Measurements from ENCODE around the gene PALMD.

DNA sequence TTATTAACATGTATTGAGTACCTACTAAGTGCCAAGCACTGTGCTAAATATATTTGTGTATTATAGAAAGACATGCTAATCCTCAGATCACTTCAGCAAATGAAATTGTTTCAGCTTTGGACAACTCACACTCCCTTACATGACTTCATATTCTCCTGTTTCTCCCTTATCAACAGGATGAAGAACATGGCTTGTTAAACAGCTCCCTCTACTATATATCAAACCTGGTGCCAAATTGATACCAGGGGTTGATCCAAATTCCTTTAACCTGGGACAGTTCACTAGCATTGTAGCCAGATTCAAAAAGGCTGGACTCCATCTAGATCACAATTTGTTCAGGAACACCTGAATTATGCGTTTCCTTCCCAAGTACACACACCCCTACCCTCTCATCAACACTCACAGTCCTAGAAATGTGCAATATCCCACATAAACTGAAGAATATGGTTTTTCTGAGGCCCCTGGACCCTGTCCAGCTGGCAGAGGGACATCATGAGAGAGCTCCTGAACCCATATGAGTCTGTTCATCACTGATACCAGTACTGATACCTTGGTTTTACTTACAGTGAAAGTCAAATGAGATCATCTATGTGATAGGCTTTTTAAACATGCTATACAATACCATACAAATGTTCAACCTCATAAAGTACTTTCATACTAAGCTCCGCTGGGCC, 47.0 kb upstream of the PALMD start:
- TF ChIP-seq, protein P1, sequence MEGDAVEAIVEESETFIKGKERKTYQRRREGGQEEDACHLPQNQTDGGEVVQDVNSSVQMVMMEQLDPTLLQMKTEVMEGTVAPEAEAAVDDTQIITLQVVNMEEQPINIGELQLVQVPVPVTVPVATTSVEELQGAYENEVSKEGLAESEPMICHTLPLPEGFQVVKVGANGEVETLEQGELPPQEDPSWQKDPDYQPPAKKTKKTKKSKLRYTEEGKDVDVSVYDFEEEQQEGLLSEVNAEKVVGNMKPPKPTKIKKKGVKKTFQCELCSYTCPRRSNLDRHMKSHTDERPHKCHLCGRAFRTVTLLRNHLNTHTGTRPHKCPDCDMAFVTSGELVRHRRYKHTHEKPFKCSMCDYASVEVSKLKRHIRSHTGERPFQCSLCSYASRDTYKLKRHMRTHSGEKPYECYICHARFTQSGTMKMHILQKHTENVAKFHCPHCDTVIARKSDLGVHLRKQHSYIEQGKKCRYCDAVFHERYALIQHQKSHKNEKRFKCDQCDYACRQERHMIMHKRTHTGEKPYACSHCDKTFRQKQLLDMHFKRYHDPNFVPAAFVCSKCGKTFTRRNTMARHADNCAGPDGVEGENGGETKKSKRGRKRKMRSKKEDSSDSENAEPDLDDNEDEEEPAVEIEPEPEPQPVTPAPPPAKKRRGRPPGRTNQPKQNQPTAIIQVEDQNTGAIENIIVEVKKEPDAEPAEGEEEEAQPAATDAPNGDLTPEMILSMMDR (conservative IDR thresholded peaks at IDR 0.05; ENCODE audit: low read depth, low read length) = no peak
- TF ChIP-seq EZH2 (IDR thresholded peaks at IDR 0.05; ENCODE audit: low read length, unreplicated experiment) (no peak), EZH2phosphoT487 (IDR thresholded peaks at IDR 0.05; ENCODE audit: borderline replicate concordance, low read length) (no peak)

All from PC-3 (cell line).